ENCODE results near the gene FUS. TPM values are rescaled to one million over a fixed set of nuclear protein-coding genes. Genes with fewer than 3 reads are reported as not detected.
"Not testable (repeated sequence)": the region's sequence is repeated elsewhere in the genome, so short reads cannot be mapped to it uniquely, and the experiment has no call there.

FUS gene
- total RNA-seq, 2 experiments from 2014 or later, result 678 to 692 TPM

DNA sequence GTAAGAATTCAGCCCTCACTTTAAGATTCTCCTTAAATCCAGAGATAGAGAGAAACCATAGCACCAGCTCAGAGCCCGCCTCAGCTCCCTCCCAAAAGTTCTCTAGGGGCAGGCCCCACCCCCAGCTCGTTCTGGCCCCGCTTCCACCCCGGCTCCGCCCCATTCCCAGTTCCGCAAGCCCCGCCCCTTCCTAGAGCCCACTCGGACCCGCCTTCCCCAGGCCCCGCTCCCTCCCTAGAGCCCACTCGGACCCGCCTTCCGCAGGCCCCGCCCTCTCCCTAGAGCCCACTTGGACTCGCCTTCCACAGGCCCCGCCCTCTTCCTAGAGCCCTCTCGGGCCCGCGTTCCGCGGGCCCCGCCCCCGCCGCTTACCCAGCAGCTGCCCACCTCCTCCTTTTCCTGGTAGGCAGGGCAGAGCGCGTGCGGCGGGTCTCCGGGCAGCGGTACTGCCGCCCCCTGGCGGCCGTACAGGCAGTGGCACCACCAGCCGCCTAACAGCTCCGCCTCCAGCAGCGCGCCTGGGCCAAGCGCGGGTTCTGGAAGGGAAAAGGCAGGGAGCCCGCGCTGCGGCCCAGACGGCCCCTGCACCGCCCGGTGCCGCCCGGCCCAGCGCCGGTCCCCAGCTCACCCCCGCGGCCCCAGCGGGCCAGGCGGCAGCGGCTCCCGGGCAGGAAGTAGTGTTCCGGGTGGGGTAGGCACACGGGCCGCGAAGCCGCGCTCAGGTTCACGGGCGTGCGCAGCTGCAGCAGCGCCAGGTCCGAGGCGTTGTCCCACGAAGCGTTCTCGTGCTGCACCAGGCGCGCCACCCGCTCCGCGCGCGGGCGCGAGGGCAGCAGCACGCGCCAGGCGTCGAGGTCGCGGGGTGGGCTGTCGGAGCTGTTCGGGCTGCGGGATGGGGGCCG, 37.6 kb upstream of the FUS start:
- ChIA-PET POLR2A (interaction anchor here (0.5 to 2.9 kb wide), 13 partner anchors 22 to 318 kb away, joined by 3 to 27 read pairs (median 4); partner anchors contain the start of genes FUS, KAT8, ZNF646 and ZNF668), CTCF (interaction anchor here (0.6 to 3.3 kb wide), 33 partner anchors 9 to 536 kb away, joined by 3 to 18 read pairs (median 4); partner anchors contain the start of genes FUS, HSD3B7, KAT8 and PYCARD)

DNA sequence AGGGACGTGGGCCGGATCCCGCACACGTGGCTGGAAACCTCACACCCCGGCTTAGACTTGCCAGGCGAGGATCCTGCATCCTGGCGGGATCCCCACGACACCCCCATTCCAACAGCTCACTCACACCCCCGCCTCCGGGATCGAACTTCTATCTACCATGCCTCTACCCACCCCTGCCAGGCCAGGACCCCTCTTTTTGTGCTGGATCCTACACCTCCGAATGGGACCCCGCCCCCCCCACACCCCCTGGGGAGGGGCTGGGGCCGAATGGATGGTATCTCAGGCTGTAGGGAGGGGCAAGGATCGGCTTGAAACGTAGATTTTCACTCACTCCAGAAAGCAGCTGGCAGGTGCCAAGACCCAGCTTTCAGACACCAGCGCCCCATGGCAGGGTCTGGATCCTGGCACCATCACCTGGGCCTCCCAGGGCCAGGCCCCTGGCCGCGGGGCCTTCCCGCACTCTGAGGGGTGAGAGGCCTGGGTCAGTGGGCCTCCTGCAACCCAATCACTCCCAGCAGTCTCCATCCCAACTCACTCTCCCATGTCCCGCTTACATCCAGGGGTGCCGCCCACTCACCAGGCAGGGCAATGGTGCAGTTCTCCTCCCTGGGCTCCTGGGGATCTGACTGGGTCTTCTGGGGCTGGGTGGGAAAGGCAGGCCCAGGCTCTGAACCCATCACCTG, 36.8 kb upstream of the FUS start:
- ChIA-PET POLR2A (interaction anchor here (0.6 to 2.9 kb wide), 7 partner anchors 25 to 318 kb away, joined by 3 to 27 read pairs (median 6); partner anchors contain the start of genes FUS, KAT8, ZNF646 and ZNF668), CTCF (interaction anchor here (0.6 to 3.3 kb wide), 26 partner anchors 8 to 536 kb away, joined by 3 to 18 read pairs (median 6); partner anchors contain the start of genes FUS, HSD3B7, KAT8 and PYCARD)

DNA sequence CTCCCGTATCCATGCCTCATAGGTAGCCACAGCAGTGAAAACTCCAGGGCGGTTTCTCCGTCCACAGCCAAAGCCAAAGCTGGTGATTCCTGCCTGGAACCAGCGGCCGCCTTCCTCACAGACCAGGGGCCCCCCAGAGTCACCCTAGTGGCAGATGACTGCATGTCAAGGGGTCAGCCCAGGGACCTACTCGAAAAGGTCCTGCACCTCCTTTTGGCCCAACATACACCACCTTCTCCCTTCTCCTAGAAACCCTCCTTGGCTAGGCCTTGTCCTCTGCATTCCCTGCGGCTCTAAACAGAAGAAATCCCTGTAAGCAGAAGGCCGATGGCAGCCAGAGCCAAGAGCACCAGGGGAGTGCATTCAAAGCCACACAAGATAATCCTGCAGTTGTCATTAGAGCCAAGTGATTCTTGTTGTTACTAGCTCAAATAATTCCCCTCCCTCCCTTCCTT, 36.2 kb upstream of the FUS start:
- POLR2A ChIA-PET, result interaction anchor here (2.6 to 2.9 kb wide), 2 partner anchors 26 to 36 kb away, joined by 22 to 27 read pairs; partner anchors contain the start of genes FUS and KAT8
- CTCF ChIA-PET, result interaction anchor here (0.9 to 3.3 kb wide), 3 partner anchors 36 to 293 kb away, joined by 3 to 14 read pairs (median 3); partner anchors contain the start of gene FUS

DNA sequence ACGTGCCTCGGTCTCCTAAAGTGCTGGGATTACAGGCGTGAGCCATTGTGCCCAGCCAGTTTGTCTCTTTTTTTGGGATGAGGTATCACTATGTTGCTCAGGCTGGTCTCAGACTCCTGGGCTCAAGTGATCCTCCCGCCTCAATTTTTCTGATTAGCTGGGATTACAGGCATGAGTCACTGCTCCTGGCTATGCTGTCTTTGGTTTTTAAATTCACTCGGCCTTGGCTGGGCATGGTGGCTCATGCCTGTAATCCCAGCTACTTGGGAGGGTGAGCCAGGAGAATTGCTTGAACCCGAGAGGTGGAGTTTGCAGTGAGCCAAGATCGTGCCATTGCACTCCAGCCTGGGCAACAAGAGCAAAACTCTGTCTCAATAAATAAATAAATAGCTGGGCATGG, 35.5 kb upstream of the FUS start:
- POLR2A ChIA-PET, result interaction anchor here (2.9 kb wide), 1 partner anchor 26 kb away, joined by 27 read pairs; the partner anchor contains the start of gene KAT8
- CTCF ChIA-PET, result interaction anchor here (0.6 to 3.3 kb wide), 5 partner anchors 35 to 316 kb away, joined by 3 to 14 read pairs (median 4); partner anchors contain the start of gene FUS

DNA sequence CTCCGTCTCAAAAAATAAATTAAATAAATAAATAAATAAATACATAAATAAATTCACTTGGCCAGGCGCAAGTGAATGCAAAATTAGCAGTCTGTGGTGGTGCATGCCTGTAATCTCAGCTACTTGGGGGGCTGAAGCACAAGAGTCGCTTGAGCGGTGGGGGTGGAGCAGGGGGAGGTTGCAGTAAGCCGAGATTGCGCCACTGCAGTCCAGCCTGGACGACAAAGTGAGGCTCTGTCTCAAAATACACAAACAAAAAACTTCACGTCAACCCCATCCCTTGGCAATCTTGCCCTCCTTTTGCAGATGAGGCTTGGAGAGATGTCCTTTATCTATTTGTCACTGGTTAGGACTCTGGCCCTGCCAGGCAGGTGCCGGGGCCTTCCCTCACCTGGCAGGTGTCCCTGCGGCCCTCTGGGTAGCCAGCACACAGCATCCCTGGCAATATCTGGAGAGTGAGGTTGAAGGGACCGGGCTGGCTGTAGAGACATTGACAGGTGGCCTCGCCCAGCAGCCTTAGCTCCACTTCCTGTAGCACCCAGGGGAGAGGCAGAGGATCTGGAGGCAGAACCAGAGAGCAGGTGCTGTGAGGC, 34.4 kb upstream of the FUS start:
- POLR2A ChIA-PET, result no interaction called here
- CTCF ChIA-PET, result interaction anchor here (0.7 to 1.3 kb wide), 2 partner anchors 161 to 315 kb away, joined by 3 to 7 read pairs; no protein-coding TSS in a partner anchor

DNA sequence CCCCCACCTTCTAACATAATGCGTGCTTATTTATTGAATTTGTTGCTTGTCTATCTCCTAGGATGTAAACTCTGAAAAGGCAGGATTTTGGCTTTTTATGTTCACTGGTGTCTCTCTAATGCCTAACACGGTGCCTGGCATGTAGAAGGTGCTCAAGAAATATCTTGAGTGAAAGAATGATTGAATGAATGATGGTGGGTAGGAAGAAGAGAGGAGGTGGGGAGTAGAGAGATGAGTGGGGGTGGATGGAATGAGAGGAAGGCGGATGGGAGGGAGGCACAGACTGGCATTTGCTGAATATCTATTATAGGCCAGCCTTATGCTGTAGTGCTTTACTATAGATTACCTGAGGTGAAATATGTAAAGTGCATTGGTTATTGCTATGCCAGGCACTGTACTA, 32.4 kb upstream of the FUS start:
- POLR2A ChIA-PET, result no interaction called here
- CTCF ChIA-PET, result no interaction called here

DNA sequence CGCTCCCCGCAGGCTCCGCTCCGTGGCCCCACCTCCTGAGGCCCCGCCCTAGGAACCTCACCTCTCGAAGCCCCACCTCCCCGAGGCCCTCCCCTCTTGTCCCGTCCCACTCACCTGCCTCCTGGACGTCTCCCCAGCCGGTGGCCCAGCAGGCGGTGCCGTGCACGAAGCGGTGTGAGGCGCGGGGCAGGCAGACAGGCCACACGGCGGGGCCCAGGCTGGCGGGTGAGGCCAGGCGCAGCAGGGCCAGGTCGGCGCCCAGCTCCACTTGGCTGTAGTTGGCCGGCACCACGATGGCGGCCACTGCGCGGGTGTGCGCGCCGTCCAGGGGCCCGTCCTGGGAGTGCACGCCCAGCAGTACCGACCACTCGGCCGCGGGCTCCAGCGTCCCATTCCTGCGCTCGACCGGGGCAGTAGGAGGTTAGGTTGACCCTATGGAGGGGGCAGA, 31.6 kb upstream of the FUS start:
- ChIA-PET POLR2A (no interaction called here), CTCF (no interaction called here)

DNA sequence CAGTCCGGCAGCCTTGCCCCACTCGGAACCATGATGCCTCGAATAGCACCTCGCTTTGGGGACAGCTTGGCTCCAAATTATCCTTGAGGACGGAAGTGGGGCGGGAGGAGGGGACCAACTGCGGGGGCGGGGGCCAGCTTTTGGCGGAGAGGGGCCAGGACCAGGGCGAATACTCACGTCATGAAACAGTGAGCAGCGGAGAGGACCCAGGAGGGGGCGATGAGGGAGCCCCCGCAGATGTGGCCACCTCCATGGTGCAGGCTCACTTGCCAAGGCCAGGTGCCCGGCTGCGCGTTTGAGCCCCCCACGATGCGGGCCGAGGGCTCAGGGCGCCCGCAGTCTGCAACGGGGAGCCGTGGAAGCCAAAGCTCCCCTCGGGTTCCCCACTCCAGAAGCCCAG, 31.0 kb upstream of the FUS start:
- ChIA-PET POLR2A (no interaction called here), CTCF (no interaction called here)

DNA sequence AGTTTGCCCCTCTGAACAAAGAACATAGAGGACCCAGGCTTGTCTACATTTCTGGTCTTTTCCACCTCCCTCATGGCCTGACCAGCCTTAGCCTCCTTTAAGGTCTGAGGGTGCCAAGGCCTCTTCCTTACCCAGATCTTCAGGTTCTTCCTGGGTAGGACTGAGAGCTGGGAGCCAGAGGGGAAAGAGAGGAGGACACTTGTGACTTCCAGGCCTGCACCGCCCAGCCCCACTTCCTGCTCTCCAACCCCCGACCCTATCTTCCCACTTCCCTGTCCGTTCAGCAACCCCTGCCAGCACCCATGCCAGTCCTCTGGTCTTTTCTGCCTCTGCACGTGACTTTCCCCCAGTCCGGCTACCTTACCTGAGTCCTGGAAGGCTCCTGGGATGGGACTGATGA, 30.6 kb upstream of the FUS start:
- CTCF ChIA-PET, result no interaction called here
- POLR2A ChIA-PET, result no interaction called here

DNA sequence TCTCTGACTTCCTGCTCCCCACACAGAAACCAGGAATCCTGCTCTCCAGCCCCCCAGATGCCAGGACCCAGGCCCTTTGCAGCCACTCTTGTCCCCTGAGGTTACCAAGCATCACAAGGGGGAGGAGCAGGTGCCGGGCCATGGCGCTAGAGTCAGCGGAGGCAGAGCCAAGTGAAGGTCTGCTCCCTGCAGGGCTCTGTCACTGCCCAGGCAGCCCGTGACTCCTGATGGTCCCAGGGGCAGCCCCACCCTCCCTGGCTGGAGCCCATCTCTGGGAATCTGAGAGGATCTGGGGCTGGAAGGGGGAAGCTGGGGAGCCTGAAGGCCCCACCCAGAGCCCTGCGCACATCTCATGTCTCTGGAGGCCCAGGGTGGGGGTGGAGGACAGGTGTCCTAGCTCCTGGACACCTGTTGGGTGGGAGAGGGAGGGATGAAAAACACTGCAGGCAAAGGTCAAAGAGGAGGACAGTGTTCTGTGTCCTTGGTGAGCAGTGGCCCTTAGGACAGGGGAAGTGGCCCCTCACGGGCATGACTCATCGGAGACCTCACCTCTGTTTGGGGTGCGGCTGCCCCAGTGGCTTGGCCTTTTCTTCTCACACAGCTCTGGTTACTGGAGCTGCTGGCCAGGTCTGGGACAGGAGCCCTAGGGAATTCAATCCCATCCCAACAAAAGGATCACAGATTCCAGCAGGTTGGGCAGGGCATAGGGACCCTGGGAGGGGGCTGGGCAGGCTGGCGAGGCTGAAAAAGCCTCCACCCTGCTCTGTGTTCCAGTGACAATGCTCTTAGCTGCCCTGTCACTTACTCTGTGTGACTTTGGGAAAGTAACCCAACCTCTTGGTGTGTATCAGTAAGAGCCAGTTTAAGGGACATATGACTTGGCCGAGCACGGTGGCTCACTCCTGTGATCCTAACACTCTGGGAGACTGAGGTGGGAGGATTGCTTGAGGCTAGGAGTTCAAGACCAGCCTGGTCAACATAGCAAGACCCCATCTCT, 29.7 kb upstream of the FUS start, which contains the start of gene PRSS36:
Gene PRSS36 (minus strand): TSS at position 173 of the 997 bp plus-strand sequence. CDS start 31 bp downstream, at position 142.
- POLR2A ChIA-PET, result no interaction called here
- CTCF ChIA-PET, result no interaction called here

DNA sequence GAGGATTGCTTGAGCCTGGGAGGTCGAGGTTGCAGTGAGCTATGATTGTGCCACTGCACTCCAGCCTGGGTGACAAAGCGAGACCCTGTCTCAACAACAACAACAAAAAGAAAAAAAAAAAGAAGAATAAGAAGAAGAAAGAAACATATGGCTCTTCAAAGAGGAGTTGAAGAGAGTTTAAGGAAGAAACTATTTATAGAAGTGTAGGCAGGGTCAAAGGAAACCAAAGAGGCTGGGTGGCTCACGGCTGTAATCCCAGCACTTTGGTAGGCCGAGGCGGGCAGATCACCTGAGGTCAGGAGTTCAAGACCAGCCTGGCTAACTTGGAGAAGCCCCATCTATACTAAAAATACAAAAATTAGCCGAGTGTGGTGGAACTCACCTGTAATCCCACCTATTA, 29.0 kb upstream of the FUS start:
- POLR2A ChIA-PET, result not testable (repeated sequence)

DNA sequence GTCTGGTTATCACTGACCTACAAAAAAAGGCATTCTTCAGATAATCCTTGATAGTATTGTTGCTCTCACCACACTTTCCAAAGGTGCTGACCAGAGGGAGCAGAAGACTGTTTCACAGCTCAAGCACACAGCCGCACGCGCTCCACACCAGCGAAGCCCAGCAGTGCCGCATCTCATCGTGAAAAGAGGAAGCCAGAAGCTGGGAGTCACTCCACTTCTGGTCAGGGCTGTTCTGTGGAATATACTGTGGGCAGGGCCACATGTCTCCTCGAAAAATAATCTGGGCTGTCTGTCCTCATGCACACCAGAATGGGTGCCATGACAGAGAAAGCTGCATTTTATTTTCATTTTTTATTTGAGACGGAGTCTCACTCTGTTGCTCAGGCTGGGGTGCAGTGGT, 22.8 kb upstream of the FUS start:
- POLR2A ChIA-PET, result interaction anchor here (1.3 kb wide), 1 partner anchor 23 kb away, joined by 5 read pairs; no protein-coding TSS in a partner anchor
- CTCF ChIA-PET, result interaction anchor here (1.7 kb wide), 1 partner anchor 15 kb away, joined by 8 read pairs; no protein-coding TSS in a partner anchor

More for the DNA sequence above, 29.0 kb upstream of the FUS start:
- CTCF ChIA-PET, result interaction anchor here (1.2 kb wide), 1 partner anchor 9 kb away, joined by 6 read pairs; no protein-coding TSS in a partner anchor

DNA sequence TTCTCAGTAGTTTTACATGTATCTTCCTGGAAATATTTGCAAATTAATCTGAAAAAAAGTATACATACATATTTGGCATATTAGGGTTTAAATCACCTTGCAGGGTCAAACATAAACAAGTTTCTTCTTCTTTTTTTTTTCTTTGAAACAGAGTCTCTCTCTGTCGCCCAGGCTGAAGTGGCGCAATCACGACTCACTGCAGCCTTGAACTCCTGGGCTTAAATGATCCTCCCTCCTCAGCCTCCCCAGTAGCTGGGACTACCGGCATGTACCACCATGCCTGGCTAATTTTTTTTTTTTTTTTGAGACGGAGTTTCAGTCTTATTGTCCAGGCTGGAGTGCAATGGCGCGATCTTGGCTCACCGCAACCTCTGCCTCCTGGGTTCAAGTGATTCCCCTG, 12.6 kb upstream of the FUS start:
- CTCF ChIA-PET, result no interaction called here
- POLR2A ChIA-PET, result no interaction called here

DNA sequence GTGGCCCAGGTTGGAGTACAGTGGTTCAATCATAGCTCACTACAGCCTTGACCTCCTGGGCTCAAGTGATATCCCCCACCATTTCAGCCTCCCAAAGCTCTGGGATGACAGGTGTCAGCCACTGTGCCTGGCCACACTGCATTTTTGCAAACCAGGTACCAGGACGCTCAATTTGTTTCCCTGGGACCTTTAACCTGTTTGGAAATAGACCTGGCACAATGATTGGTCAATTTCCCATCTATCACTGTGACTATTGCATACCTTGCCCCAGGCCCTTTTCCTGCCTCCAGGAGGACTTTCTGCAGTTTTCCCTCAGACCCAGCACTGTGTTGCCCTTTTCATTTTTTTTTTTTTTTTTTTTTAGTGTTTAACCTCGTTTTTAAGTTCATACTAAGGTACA, 11.1 kb upstream of the FUS start:
- POLR2A ChIA-PET, result no interaction called here
- CTCF ChIA-PET, result no interaction called here

DNA sequence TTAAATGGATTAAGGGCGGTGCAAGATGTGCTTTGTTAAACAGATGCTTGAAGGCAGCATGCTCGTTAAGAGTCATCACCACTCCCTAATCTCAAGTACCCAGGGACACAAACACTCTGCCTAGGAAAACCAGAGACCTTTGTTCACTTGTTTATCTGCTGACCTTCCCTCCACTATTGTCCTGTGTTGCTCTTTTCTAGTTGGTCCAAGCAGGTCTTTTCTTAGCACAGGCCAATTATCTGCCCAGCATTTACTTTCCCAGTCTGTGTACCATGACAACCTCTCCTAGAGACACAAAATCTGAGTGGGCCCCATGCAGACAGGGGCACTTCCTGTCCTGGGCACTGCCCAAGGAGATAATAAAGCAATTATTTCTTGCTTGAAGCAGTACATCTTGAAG, 9.9 kb upstream of the FUS start:
- CTCF ChIA-PET, result interaction anchor here (0.6 kb wide), 1 partner anchor 16 kb away, joined by 3 read pairs; no protein-coding TSS in a partner anchor

DNA sequence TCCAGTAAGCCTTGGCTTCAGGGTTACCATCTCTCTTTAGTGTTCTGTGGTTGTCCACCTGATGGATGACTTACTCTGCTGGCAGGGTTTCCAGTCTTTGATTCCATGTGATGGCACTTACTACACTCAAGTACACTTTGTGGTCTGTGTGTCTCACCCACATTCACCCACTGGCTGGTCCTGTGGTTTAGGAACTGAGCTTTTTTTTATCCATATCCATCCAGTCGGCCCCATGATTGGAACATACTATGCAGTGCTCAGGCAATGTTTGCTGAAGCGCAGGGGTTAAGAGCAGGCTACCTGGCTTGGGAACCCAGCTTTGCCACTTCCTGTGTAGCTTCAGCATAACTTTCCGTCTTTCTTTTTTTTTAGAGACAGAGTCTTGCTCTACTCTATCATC, 2.8 kb upstream of the FUS start:
- CTCF ChIA-PET, result interaction anchor here (1.2 to 2.1 kb wide), 3 partner anchors 13 to 35 kb away, joined by 3 to 11 read pairs (median 3); no protein-coding TSS in a partner anchor

More for the DNA sequence above, 9.9 kb upstream of the FUS start:
- POLR2A ChIA-PET, result not testable (repeated sequence)

DNA sequence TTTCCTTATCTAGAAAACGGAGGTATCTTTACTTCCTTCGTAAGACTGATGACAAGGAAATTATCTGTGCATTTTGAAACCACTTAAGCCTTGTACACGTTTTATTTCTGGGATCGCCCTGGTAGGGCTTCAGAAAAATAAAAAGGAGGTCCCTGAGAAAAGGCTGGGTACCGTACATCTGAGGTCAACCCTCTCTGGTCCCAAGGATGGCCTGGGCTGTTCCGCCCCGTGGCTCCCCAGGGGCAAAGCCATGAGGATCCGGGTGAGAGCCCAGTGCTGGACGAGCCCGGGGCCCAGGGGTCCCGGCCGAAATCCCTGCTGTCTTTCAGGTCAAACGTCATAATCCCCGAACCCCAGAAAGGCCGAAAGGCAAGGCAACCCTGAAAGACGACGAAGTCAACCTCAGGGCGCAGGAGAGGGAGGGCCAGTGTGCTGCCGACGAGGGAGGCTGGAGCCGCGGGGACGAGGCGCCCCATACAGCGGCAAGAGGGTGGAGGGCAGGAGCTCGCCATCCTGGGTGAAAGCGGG, 656 bp upstream of the FUS start:
- POLR2A ChIA-PET, result interaction anchor here (0.6 to 2.1 kb wide), 14 partner anchors 10 to 1433 kb away, joined by 3 to 22 read pairs (median 4); partner anchors contain the start of genes KAT8, PYCARD, STX4 and ZNF646
- CTCF ChIA-PET, result interaction anchor here (0.7 to 1.5 kb wide), 3 partner anchors 37 to 280 kb away, joined by 3 to 14 read pairs (median 4); partner anchors contain the start of gene ARMC5

More for the DNA sequence above, 2.8 kb upstream of the FUS start:
- POLR2A ChIA-PET, result interaction anchor here (0.8 to 1.3 kb wide), 2 partner anchors 35 to 59 kb away, joined by 4 read pairs; partner anchors contain the start of gene KAT8

Measured in activated CD8-positive, alpha-beta memory T cell treated with anti-CD3 and anti-CD28 coated beads for 36 hours (primary cell).